Measurements from ENCODE around the gene RASGRF2.

RASGRF2 gene

GRCh38 chr5:81194633-81195334, 234.6 kb downstream of the RASGRF2 start:
- DNase-seq = peak in 50 of 56 donors; percentile 5 to 87 (median 63)

- DNase-seq = no peak
Observed at GRCh38 chr5:81195335-81195929, 235.3 kb downstream of the RASGRF2 start.

DNA sequence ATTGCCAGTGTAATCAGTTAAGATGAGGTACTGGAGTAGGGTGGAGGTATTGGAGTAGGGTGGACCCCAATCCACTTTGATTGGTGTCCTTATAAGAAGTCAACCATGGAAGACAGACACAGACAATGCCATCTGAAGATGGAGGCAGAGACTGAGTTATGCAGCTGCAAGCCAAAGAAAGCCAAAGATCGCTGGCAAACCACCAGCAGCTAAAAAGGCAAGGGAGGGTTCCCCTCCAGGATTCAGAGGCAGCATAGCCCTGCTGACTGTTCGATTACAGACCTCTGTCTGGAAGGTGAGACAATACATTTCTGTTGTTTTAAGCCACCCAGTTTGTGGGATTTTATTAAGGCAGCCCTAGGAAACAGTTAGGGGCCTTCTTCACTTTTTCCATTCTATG, 242.5 kb downstream of the RASGRF2 start:
- no peak for DNase-seq

- no peak for DNase-seq
Observed at GRCh38 chr5:81203729-81204128, 243.6 kb downstream of the RASGRF2 start.

GRCh38 chr5:81204205-81204604, 244.0 kb downstream of the RASGRF2 start:
- no peak for DNase-seq

DNA sequence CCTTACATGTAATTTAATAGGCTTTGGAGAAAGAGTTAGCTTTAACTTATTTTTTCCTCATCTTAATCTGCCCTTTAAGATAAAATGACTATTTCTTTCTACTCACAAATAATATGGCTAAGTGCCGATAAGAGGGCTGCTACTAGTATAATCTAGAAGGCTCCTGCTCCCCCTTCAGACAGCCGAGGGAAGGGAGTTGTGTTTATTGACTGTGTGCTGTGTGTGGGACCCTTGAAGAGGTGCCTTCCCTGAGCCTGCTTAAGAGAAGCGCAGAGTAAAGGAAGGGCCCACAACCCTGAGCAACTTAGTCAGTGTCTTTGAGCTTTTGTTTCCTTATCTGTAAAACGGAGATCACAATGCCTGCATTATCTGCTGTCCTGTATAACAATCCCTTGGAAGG, 244.9 kb downstream of the RASGRF2 start:
- no peak for DNase-seq

DNA sequence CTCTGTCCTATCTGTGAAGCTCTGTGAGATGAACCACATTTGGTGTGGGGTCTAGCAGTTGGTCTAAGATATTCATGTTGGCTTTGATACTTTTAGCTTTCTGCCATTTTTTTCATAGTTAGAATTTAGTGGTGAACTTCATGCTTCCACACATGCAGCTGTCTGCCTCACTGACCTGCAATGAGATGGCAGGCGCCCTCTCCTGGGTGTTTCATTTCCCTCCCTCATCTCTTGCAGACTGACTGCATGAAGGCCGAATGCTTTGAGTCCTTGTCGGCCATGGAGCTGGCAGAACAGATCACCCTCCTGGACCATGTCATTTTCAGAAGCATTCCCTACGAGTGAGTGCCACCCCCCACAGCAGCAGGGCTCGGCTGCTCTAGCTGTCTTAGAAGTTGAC, 246.8 kb downstream of the RASGRF2 start:
- DNase-seq = no peak

DNA sequence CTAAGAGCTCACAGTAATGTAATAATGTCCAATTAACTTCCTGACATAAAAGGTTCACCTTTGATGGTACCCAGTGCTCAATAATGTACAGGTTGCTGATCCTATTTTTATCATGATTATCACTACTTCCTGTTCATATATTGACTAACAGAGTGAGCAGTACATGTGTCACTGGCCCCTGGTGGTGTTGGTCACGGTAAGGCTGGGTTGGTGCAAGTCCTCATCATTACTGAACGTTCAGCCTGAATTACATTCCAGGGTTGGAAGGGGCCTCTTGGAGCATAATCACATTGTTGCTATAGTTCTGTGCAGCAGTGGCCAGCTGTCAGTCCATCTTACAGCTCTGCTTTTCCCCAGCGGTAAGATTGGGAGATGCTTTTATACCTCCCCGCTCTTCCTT, 248.7 kb downstream of the RASGRF2 start:
- no peak for DNase-seq

GRCh38 chr5:81209386-81209785, 249.2 kb downstream of the RASGRF2 start:
- DNase-seq = peak in 1 of 56 donors; percentile 13

DNA sequence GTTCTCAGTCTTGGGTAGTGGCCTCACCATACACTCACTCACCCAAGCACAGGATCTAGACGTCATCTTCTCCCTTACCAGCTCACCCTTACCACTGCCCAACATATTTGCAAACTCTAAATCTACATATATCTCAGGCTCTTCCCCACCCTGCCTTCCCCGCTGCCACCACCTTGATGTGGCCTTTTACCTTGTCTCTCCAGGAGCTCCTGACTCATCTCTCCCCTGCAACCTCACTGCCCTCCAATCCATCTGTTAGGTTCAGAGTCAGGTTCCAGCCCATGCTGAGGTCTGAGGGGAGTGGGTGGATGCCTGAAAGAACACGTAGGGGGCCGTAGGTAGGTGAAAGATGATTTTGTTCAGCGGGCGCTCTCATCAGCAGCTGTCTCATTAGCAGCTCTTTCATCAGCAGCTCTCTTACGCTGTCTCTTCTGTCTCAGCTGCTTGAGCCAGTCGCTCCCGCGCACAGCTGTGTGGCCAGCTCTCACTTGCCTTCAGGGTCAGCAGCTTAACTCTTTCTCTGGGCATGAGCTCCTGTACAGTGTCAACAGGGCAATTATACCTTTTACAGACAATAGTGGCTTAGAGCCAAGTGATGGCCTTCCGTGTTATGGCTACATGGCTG, 249.8 kb downstream of the RASGRF2 start:
- DNase-seq = no peak

DNA sequence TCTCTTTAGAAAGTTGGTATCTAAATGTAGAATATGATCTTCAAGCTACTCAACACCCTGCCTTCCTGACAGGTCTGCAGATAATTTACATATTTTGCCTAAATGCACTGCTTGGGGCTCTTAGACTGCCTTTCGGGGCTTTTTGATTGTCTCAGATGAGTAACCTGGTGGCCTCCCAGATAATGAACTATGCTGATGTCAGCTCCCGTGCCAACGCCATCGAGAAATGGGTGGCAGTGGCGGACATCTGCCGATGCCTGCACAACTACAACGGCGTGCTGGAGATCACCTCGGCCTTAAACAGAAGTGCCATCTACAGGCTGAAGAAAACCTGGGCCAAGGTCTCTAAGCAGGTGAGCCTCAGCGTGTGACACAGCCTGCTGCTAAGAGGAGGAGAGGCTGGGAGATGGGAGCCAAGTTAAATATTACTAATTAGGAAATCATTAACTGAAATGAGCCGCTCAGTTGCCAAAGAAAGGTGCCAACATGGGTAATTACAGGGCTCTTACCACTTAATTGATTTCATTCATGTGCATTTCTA, 252.1 kb downstream of the RASGRF2 start:
- DNase-seq = no peak

DNA sequence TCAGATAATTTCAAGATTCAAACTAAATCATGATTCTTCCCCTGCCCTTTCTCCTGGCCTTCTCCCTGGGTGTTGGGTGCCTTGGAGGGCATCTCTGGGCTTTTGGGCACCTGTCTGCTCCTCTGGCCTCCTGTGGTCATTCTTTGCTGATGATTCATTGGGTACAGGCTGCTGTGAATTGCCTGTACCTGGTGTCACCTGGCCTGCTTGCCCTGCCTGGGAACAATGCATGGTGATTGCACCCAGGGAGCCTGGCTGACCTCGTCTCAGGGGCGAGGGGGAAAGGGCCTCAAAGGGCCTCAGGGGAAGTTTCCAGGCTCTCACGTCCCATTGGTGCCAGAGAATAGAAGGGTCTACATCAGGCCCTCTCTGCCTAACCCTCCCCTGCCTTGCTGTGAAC, 252.9 kb downstream of the RASGRF2 start:
- DNase-seq = no peak

DNA sequence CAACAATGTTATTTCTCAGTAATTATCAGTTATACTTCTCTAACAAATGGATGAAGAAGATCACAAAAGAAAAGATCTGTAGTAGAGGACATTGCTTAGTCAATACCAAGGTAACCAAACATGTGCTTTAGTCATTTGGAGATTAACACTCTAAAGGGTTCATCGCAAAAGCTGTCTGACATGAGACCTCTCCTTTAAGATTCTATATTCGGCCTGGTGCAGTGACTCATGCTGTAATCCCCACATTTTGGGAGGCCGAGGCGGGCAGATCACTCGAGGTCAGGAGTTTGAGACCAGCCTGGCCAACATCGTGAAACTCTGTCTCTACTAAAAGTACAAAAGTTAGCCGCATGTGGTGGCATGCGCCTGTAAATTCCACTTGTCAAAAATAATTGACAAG, 254.7 kb downstream of the RASGRF2 start:
- DNase-seq = no peak

- no peak for DNase-seq
Observed at GRCh38 chr5:81216152-81216551, 256.0 kb downstream of the RASGRF2 start.

- DNase-seq = no peak
Observed at GRCh38 chr5:81219389-81219788, 259.2 kb downstream of the RASGRF2 start.

DNA sequence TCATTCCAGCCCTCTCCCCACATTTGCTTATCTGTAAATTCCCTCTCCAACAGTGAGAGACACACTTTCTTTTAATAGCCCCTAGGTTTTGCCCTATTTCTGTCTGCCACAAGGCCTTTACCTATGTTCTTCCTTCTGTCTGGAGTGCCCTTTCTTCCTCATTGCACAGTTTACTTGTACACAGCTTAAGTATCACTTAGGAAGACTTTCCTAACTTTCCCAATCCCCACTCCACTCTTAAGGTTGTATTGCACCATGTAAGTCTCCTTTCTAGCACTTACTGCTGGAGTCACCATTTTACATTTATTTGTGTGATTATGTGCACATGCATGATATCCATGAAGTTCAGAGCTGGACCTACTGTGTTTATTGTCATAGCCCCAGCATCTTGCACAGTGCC, 262.1 kb downstream of the RASGRF2 start:
- no peak for DNase-seq

DNA sequence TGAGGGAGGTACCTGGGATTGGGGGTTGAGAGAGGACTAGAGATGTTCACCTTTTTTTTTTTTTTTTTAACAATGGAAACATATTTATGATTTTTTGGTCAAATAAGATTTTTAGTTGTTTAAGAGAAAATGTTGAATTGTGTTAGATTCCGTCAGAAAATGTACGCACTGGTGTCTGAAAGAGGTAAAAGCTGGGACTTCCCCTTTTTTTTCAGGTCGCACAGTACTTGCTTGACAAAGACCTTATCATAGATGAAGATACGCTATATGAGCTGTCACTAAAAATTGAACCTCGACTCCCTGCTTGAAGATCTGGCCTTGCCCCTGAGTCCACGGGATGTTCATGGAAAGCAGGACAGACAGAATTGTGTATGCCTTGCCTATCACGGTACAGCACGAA, 265.3 kb downstream of the RASGRF2 start:
- DNase-seq = no peak

DNA sequence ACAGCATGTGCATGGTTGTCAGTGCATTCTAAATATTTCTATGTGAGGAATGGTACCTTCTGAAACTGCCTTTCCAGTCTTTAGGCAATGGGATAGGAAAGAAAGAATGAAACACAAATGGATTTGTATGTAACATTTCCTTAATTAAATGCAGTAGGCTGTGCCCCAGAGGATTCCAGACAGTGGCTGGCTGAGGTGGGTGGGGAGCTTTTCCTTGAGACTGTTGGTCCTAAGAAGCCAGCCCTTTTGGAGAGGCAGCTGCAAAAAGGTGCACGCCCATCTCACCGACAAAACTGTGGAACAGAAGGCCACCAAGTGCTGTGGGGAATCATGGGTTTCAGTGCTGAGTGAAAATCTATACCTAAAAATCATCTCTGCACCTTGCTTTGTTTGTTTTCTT, 266.1 kb downstream of the RASGRF2 start:
- DNase-seq = no peak

GRCh38 chr5:81226949-81227348, 266.8 kb downstream of the RASGRF2 start:
- no peak for DNase-seq

- DNase-seq = no peak
Observed at GRCh38 chr5:81228084-81228483, 267.9 kb downstream of the RASGRF2 start.

- DNase-seq = no peak
Observed at GRCh38 chr5:81230416-81230815, 270.3 kb downstream of the RASGRF2 start.

- peak in 5 of 56 donors; percentile 23 to 64 (median 25) for DNase-seq
Observed at GRCh38 chr5:81232464-81233079, 272.4 kb downstream of the RASGRF2 start.

All from nucleus accumbens (tissue), 56 donors.